HG03097 (cell line): Measurements from ENCODE around the gene CHCHD5.

Experiments used
- ATAC-seq: cut with Tn5 transposase; IDR thresholded peaks from one replicate; pipeline ENCODE4 v1.9.1; 2021; ENCODE audit not compliant: unreplicated experiment, low FRiP score

The CHCHD5 gene

DNA sequence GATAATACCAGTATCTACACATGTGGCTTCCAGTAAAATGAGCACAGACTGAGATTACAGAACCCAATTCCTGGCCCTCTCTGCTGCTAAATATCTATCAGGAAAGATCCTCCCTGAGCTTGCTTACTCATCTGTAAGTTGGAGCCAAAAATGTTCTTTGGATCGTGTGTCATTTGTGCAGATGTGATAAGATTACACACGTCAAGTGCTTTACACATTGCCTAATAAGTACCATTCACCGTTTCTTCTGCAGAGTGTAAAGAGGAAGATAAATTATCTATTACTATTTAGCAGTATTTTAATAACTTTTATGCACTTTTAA lies 38.1 kb downstream of the CHCHD5 start:
- no peak for ATAC-seq

DNA sequence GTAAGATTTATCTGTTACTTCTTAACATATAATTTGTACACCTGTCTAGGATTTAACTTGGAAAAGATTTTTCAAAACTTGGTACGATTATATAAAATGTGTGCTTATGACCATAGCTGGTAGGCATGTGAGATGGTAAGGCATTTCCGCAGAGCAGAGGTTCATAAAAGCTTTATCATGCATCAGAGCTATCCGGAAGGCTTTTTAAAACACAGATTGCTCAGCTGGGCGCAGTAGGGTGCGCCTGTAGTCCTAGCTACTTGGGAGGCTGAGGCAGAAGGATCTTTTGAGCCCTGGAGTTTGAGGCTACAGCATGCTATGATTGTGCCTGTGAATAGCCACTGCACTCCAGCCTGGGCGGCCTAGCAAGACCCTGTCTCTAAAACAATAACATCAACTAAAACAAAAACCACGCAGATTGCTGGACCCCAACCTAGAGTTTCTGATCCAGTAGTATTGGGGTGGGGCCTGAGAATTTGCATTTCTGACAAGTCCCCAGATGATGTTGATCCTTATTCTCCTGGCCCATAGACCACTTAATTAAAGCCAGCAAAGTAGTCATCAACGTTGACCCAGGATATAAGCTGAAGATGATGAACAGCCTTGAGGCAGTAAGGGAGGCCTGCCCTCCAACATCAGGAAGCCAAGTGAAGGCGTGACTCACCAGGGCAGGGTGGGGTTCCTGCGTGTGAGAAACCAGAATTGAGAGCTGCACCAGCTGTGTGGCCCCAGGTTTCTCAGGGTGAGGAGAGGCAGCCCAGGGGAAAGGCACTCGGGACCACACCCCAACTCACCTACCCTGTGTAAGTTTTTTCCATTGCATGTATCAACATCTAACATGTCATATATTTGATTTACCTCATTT lies 39.7 kb downstream of the CHCHD5 start:
- ATAC-seq = no peak

GRCh38 chr2:112625474-112626114 lies 41.2 kb downstream of the CHCHD5 start:
- ATAC-seq = no peak

GRCh38 chr2:112626604-112627059 lies 42.2 kb downstream of the CHCHD5 start:
- ATAC-seq = no peak

DNA sequence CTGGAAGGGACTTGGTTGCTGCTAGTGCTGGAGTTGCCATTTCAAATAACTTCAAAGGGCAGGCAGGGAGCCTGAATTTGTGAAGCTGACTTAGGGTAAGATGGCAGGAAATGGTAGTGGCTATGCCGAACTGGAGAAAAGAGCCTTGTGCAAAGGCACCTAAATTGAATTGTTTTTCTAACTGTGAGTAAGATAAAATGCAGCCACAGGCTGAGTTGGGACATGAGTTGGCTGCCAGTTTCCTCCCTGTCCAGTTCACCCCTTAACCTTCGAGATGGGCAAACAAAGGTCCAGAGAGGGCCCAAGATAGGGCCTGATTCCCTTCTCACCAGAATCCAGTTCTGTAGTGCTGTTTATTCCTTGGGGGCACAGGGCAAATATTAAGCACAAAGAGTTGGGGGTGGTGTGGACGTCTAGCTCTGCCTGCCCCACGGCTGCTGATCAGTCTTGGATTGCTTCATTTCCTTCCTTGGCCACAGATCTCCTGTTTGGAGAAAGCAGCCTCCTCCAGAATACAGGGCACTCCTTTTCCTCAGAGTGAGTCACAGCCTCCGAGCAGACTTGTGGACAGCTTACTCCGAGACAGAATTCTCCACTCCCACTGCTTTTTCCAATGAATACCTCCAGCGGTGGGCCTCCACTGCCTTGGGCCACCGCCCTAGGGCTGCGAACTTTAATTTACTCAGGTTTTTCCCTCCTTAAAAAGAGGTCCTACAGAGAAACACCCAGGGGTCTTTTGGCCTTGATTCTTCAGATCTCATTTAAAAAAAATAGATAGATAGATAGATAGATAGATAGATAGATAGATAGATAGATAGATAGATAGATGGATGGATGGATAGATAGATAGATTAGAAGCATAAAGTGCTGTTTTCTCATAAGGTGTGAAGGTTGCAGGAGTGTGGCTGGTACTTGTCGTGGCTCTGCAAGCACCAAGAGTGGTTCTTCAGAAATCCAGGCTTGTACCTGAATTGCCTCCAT lies 42.9 kb downstream of the CHCHD5 start:
- ATAC-seq = no peak

GRCh38 chr2:112629224-112629623 lies 44.8 kb downstream of the CHCHD5 start:
- no peak for ATAC-seq

DNA sequence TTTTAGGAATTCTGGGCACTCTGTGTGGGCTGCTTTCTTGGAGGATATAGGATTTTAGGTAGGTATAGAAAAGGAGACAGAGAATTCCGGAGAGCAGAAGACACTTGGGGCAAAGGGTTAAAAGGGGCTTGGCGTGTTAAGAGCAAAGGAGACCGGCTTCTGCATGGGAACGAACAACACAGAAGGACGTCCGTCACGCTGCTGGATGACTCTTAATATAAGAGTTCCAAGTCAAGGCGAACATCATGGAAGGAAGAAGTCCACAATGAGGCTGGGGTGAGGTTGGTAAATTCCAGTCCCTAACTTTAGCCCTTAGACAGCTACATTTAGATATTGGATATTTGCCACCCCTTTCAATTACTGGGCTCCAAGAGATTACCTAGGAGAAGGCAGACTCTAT lies 45.4 kb downstream of the CHCHD5 start:
- ATAC-seq = no peak

DNA sequence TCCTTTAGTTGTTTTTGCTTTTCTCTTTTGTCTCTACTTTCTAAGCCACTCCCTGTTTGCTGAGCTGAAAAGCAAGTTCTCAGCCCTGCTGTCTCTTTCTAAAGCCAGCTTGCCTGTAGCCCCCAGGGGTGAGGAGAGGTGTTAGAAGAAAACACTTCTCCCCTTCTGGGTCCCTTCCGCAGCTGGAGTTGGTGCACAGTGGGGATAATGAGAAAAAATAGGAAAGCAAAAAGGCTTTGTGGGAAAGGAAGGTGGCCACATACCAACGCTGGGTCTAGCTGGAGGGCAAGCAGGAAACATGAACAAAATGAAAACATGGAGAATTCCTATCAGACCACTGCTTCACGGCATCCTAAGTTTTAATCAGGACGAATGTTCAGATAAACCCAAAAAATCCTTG lies 45.9 kb downstream of the CHCHD5 start:
- ATAC-seq = no peak

- no peak for ATAC-seq
Measured at GRCh38 chr2:112633708-112634107, 49.3 kb downstream of the CHCHD5 start.

GRCh38 chr2:112634153-112634873 lies 49.9 kb downstream of the CHCHD5 start:
- no peak for ATAC-seq

- ATAC-seq = no peak
Measured at GRCh38 chr2:112634874-112635157, 50.4 kb downstream of the CHCHD5 start.

DNA sequence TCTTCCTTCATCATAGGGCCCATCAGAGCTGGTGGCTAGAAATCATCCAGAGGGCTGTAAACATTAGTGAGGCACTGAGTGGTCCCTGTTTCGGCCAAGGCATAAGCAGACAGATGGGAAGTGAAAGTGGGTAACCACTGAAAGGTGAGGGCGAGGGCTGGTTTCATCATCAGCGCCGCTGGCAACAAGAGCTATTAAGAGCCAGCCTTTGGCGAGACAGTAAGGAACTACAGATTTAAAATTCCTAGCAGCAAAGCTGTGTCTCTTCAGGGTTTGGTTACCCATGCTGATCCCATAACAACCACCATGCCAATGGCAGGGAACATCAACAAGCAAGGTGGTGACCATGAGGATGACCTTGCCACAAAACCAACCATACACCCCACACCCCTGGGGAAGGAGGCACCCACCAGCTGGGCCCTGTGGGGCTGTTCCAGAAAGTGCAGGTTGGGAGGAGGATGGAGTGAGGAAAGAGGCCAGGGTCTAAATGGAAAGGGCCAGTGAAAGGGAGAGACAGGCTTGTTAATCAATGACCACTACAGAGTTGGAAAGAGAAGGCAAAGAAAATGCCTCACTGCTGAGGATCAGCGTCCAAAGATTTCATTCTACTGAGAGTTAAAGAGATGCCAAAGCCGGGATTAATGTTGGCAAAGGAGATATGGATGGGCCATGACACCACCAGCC lies 52.3 kb downstream of the CHCHD5 start:
- ATAC-seq = peak; percentile 92

GRCh38 chr2:112637289-112637660 lies 52.9 kb downstream of the CHCHD5 start:
- no peak for ATAC-seq
